WTC11 (cell line): ENCODE measurements around the gene RDH8.

Experiments used
- ATF6 ChIP-seq: sonication (generic); formaldehyde crosslinking; IDR thresholded peaks from 2 replicates; pipeline ENCODE4 v1.8.1; 2023; ENCODE audit warnings: mild to moderate bottlenecking, missing genetic modification reagents
- CTCF ChIP-seq: fragments of 200-600 bp; IDR thresholded peaks from 2 replicates; pipeline ENCODE4 v1.8.0; 2022; ENCODE audit warnings: antibody characterized with exemption
- NFYB ChIP-seq: sonication (generic); formaldehyde crosslinking; conservative IDR thresholded peaks from 2 replicates; pipeline ENCODE4 v1.8.0; 2022; ENCODE audit warnings: low read depth, missing genetic modification reagents
- NR2C2 ChIP-seq: sonication (generic); formaldehyde crosslinking; IDR thresholded peaks from 2 replicates; pipeline ENCODE4 v1.8.0; 2022; ENCODE audit warnings: mild to moderate bottlenecking, missing genetic modification reagents
- ZMAT4 ChIP-seq: fragments of 250-450 bp; sonication (Bioruptor Pico); IDR thresholded peaks from 2 replicates; pipeline ENCODE4 v1.9.0; 2021; ENCODE audit warnings: mild to moderate bottlenecking
- ZNF232 ChIP-seq: sonication (generic); formaldehyde crosslinking; IDR thresholded peaks from 2 replicates; pipeline ENCODE4 v1.8.0; 2022; ENCODE audit warnings: mild to moderate bottlenecking, missing genetic modification reagents
- TF ChIP-seq, protein P1 (sequence below): sonication (generic); formaldehyde crosslinking; IDR thresholded peaks from 2 replicates; pipeline ENCODE4 v1.8.0; 2022; ENCODE audit warnings: mild to moderate bottlenecking, missing genetic modification reagents
- TF ChIP-seq, protein P2 (sequence below): sonication (generic); formaldehyde crosslinking; IDR thresholded peaks from 2 replicates; pipeline ENCODE4 v1.8.1; 2023; ENCODE audit warnings: mild to moderate bottlenecking, missing genetic modification reagents, borderline replicate concordance

DNA sequence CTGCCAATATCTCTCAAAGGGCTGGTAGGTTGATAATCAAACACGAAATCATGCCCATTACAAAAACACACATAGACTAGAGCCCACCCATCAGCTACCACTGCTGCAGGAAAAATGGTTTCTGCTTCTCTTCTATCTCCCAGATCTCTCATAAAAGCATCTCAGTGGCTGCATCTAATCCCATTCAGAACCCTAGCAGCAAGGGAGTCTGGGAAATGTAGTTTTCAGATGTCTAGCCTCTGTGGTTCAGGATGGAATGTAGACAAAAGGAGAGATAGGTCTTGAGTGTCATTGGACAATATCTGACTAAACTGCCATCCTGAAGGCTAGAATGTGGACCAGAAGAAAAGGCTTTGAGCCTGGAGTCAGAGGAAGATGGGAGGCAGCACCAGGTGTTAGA is 32.1 kb downstream of the RDH8 start:
- TF ChIP-seq CTCF (no peak), NR2C2 (no peak), ATF6 (CRISPR knock-in tag) (no peak), ZNF232 (CRISPR knock-in tag) (no peak), ZMAT4 (CRISPR knock-in tag) (no peak), NFYB (CRISPR knock-in tag) (no peak)
- TF ChIP-seq, protein P1, sequence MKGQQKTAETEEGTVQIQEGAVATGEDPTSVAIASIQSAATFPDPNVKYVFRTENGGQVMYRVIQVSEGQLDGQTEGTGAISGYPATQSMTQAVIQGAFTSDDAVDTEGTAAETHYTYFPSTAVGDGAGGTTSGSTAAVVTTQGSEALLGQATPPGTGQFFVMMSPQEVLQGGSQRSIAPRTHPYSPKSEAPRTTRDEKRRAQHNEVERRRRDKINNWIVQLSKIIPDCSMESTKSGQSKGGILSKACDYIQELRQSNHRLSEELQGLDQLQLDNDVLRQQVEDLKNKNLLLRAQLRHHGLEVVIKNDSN (CRISPR knock-in tag): no peak
- TF ChIP-seq, protein P2, sequence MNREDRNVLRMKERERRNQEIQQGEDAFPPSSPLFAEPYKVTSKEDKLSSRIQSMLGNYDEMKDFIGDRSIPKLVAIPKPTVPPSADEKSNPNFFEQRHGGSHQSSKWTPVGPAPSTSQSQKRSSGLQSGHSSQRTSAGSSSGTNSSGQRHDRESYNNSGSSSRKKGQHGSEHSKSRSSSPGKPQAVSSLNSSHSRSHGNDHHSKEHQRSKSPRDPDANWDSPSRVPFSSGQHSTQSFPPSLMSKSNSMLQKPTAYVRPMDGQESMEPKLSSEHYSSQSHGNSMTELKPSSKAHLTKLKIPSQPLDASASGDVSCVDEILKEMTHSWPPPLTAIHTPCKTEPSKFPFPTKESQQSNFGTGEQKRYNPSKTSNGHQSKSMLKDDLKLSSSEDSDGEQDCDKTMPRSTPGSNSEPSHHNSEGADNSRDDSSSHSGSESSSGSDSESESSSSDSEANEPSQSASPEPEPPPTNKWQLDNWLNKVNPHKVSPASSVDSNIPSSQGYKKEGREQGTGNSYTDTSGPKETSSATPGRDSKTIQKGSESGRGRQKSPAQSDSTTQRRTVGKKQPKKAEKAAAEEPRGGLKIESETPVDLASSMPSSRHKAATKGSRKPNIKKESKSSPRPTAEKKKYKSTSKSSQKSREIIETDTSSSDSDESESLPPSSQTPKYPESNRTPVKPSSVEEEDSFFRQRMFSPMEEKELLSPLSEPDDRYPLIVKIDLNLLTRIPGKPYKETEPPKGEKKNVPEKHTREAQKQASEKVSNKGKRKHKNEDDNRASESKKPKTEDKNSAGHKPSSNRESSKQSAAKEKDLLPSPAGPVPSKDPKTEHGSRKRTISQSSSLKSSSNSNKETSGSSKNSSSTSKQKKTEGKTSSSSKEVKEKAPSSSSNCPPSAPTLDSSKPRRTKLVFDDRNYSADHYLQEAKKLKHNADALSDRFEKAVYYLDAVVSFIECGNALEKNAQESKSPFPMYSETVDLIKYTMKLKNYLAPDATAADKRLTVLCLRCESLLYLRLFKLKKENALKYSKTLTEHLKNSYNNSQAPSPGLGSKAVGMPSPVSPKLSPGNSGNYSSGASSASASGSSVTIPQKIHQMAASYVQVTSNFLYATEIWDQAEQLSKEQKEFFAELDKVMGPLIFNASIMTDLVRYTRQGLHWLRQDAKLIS (CRISPR knock-in tag): no peak
